K562 (cell line): Measurements from ENCODE around the gene MICAL1. TPM values are rescaled to one million over a fixed set of nuclear protein-coding genes. Genes with fewer than 3 reads are reported as not detected.

Source experiments
- ADNP ChIP-seq: fragments of 200-800 bp; sonication (Bioruptor generic); IDR thresholded peaks from 2 replicates; pipeline ENCODE4 v1.6.1; 2016; ENCODE audit warnings: missing genetic modification characterization, missing compliant biosample characterization
- BRD9 ChIP-seq: fragments of 450-650 bp; IDR thresholded peaks from 2 replicates; pipeline ENCODE4 v1.6.1; 2018; ENCODE audit warnings: low read depth; ENCODE audit not compliant: partially characterized antibody
- DDX20 ChIP-seq: fragments of 450-650 bp; IDR thresholded peaks from 2 replicates; pipeline ENCODE4 v1.6.1; 2016; ENCODE audit warnings: missing genetic modification characterization, low read depth, mild to moderate bottlenecking, missing compliant biosample characterization, moderate library complexity
- ELF4 ChIP-seq: fragments of 450-650 bp; formaldehyde crosslinking; IDR thresholded peaks from 2 replicates; pipeline ENCODE4 v1.4.0; 2022; ENCODE audit warnings: missing genetic modification characterization
- HMG20A ChIP-seq: fragments of 450-650 bp; formaldehyde crosslinking; conservative IDR thresholded peaks from 2 replicates; pipeline ENCODE4 v1.4.0; 2020; ENCODE audit warnings: mild to moderate bottlenecking, mixed read lengths
- HNRNPH1 ChIP-seq: fragments of 200-400 bp; formaldehyde crosslinking; optimal IDR thresholded peaks from 2 replicates; pipeline ENCODE3; 2017; ENCODE audit warnings: low read depth, mild to moderate bottlenecking, low read length, moderate library complexity
- MEIS2 ChIP-seq: fragments of 450-650 bp; IDR thresholded peaks from 2 replicates; pipeline ENCODE4 v1.6.1; 2014; ENCODE audit warnings: mild to moderate bottlenecking; ENCODE audit not compliant: partially characterized antibody
- RBM17 ChIP-seq: fragments of 200-400 bp; formaldehyde crosslinking; IDR thresholded peaks from 2 replicates; pipeline ENCODE4 v1.6.1; 2017; ENCODE audit warnings: low read depth, mild to moderate bottlenecking, low read length, borderline replicate concordance
- SMAD3 ChIP-seq: fragments of 450-650 bp; formaldehyde crosslinking; conservative IDR thresholded peaks from 2 replicates; pipeline ENCODE4 v1.4.0; 2020; ENCODE audit warnings: mild to moderate bottlenecking
- SRSF1 ChIP-seq: fragments of 200-400 bp; formaldehyde crosslinking; IDR thresholded peaks from 2 replicates; pipeline ENCODE4 v1.6.1; 2017; ENCODE audit warnings: mild to moderate bottlenecking, low read depth, low read length, moderate library complexity
- YBX1 ChIP-seq: fragments of 450-650 bp; IDR thresholded peaks from 2 replicates; pipeline ENCODE4 v1.7.1; 2016; ENCODE audit warnings: mild to moderate bottlenecking
- ZBTB7A ChIP-seq: IDR thresholded peaks from 2 replicates; pipeline ENCODE4 v1.6.1; 2011; ENCODE audit warnings: low read depth, mild to moderate bottlenecking, low read length, moderate library complexity, borderline replicate concordance; ENCODE audit not compliant: control insufficient read depth
- ZC3H11A ChIP-seq: IDR thresholded peaks from 2 replicates; pipeline ENCODE4 v1.6.1; 2012; ENCODE audit warnings: low read depth, low read length, improper control_type of control experiment
- polyA plus RNA-seq, 8 experiments: library from polyadenylated mRNA; depleted of rRNA in 4 of 8; stranded (reverse) in 5 of 8; unstranded in 3 of 8; fragments of >200 nt; fragmentation: Nextera tagmentation in 2 of 8; fragmentation: Illumina TruSeq in 1 of 8; extraction: Ambion mirVana in 2 of 8; extraction: Trizol in 1 of 8; gene quantifications; 2 replicates each; pipeline versions ENCODE4 v1.2.1 to v1.2.3, GENCODE V29; 2011 to 2014; ENCODE audit warnings: inconsistent platforms in 1 of 8, missing spikeins in 1 of 8
- total RNA-seq, 7 experiments: library from RNA; depleted of rRNA in 6 of 7; stranded (reverse); fragments of >200 nt in 6 of 7; fragmentation: Illumina TruSeq in 2 of 7; extraction: Trizol in 2 of 7; gene quantifications; 2 replicates each; pipeline versions ENCODE4 v1.2.1 to v1.2.3, GENCODE V29; 2011 to 2021; ENCODE audit warnings: low replicate concordance in 1 of 7
- TF ChIP-seq, protein P1 (sequence below): fragments of 250-450 bp; sonication (Bioruptor Pico); IDR thresholded peaks from 2 replicates; pipeline ENCODE4 v1.4.0; 2020
- TF ChIP-seq, protein P2 (sequence below): fragments of 450-650 bp; formaldehyde crosslinking; IDR thresholded peaks from 2 replicates; pipeline ENCODE4 v1.4.0; 2020; ENCODE audit warnings: mild to moderate bottlenecking, moderate library complexity
- TF ChIP-seq, protein P3 (sequence below): fragments of 450-650 bp; conservative IDR thresholded peaks from 2 replicates; pipeline ENCODE4 v1.6.1; 2016; ENCODE audit warnings: missing genetic modification characterization, low read depth, mild to moderate bottlenecking, missing compliant biosample characterization, moderate library complexity
- TF ChIP-seq, protein P4 (sequence below): fragments of 450-650 bp; IDR thresholded peaks from 2 replicates; pipeline ENCODE4 v1.7.1; 2018; ENCODE audit warnings: mild to moderate bottlenecking, low read depth; ENCODE audit not compliant: partially characterized antibody

MICAL1 gene
- total and polyA plus RNA-seq, 9 of the 15 experiments (the other 6 are each of a cell fraction or from before 2014, with no cell fraction given): 0.07 to 15.2 (median 7.0) TPM

DNA sequence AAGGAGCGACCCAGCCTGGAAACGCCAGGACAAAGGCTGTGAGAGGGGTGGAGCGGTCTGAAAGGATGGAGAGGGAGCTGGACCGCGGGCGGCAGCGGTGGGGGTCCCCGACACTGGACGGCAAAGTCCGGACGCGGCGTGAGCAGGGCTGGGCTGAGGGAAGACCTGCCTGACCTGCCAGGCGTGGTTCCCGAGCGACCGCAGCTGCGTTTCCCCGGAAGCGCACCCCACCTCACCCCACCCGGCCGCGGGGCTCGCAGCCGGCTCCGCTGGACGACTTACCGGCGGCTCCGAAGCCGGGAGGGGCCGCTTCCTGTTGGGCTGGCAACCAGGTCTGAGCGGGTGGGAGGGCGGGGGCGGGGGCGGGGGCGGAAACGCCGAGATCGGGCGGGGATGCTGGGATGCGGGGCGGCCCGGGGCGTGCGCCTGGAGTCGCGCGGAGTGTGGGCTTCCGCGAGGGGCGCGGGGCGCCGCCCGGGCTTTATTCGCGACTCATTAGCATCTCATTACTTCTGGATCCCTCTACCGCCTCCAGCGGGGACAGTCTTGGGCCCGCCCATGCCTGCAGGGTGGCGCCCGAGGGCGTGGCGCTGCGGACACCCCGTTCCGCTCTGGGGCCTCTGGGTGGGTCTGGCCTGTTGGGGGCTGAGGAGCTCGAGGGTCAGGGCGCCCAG lies at the start of gene MICAL1 (continued):
- TF ChIP-seq, protein P1, sequence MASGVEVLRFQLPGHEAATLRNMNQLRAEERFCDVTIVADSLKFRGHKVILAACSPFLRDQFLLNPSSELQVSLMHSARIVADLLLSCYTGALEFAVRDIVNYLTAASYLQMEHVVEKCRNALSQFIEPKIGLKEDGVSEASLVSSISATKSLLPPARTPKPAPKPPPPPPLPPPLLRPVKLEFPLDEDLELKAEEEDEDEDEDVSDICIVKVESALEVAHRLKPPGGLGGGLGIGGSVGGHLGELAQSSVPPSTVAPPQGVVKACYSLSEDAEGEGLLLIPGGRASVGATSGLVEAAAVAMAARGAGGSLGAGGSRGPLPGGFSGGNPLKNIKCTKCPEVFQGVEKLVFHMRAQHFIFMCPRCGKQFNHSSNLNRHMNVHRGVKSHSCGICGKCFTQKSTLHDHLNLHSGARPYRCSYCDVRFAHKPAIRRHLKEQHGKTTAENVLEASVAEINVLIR (CRISPR knock-in tag): no peak
- TF ChIP-seq, protein P2, sequence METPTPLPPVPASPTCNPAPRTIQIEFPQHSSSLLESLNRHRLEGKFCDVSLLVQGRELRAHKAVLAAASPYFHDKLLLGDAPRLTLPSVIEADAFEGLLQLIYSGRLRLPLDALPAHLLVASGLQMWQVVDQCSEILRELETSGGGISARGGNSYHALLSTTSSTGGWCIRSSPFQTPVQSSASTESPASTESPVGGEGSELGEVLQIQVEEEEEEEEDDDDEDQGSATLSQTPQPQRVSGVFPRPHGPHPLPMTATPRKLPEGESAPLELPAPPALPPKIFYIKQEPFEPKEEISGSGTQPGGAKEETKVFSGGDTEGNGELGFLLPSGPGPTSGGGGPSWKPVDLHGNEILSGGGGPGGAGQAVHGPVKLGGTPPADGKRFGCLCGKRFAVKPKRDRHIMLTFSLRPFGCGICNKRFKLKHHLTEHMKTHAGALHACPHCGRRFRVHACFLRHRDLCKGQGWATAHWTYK (CRISPR knock-in tag): no peak; the same call in 1 of the 2 replicates
- no peak for TF ChIP-seq ZC3H11A
- TF ChIP-seq ADNP (tag): no peak
- no peak for TF ChIP-seq SMAD3 (CRISPR knock-in tag)
- TF ChIP-seq ELF4 (CRISPR knock-in tag): no peak
- TF ChIP-seq HMG20A: no peak
- no peak for TF ChIP-seq YBX1
- 0 out of 2 replicates have a peak, but pooled peaks have one; percentile 65 for TF ChIP-seq ZBTB7A
- TF ChIP-seq HNRNPH1: no peak
- no peak for TF ChIP-seq SRSF1
- no peak for TF ChIP-seq MEIS2
- no peak for TF ChIP-seq RBM17
- no peak for TF ChIP-seq BRD9
- TF ChIP-seq, protein P3, sequence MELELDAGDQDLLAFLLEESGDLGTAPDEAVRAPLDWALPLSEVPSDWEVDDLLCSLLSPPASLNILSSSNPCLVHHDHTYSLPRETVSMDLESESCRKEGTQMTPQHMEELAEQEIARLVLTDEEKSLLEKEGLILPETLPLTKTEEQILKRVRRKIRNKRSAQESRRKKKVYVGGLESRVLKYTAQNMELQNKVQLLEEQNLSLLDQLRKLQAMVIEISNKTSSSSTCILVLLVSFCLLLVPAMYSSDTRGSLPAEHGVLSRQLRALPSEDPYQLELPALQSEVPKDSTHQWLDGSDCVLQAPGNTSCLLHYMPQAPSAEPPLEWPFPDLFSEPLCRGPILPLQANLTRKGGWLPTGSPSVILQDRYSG (tag): no peak
- TF ChIP-seq, protein P4, sequence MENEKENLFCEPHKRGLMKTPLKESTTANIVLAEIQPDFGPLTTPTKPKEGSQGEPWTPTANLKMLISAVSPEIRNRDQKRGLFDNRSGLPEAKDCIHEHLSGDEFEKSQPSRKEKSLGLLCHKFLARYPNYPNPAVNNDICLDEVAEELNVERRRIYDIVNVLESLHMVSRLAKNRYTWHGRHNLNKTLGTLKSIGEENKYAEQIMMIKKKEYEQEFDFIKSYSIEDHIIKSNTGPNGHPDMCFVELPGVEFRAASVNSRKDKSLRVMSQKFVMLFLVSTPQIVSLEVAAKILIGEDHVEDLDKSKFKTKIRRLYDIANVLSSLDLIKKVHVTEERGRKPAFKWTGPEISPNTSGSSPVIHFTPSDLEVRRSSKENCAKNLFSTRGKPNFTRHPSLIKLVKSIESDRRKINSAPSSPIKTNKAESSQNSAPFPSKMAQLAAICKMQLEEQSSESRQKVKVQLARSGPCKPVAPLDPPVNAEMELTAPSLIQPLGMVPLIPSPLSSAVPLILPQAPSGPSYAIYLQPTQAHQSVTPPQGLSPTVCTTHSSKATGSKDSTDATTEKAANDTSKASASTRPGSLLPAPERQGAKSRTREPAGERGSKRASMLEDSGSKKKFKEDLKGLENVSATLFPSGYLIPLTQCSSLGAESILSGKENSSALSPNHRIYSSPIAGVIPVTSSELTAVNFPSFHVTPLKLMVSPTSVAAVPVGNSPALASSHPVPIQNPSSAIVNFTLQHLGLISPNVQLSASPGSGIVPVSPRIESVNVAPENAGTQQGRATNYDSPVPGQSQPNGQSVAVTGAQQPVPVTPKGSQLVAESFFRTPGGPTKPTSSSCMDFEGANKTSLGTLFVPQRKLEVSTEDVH: no peak
- no peak for TF ChIP-seq DDX20 (tag)
